B cell (primary cell): ENCODE measurements around the gene FAM9B. TPM values are rescaled to one million over a fixed set of nuclear protein-coding genes. Genes with fewer than 3 reads are reported as not detected.

Experiments used
- ATAC-seq: fragments of 200-7000 bp; cut with Tn5 transposase; one replicate; pipeline ENCODE4 v1.10.0; 2021; ENCODE audit warnings: low read depth, mild to moderate bottlenecking, moderate number of reproducible peaks, moderate library complexity
- CTCF ChIA-PET: fragments of 350-600 bp; sonication (Branson Sonifier 250); formaldehyde crosslinking; loops from one replicate; lab custom pipeline; 2021; ENCODE audit warnings: antibody characterized with exemption, inconsistent platforms; lab: Charles Lee
- POLR2A ChIA-PET: fragments of 350-600 bp; sonication (Branson Sonifier 250); formaldehyde crosslinking; loops from one replicate; lab custom pipeline; 2021; ENCODE audit warnings: antibody characterized with exemption; lab: Charles Lee
- DNase-seq: peaks from one replicate; pipeline ENCODE4 v3.0.0; 2013
- H2AFZ ChIP-seq: 2 replicates; pipeline ENCODE4 v1.6.1; 2012; ENCODE audit warnings: mild to moderate bottlenecking, low read depth, low read length; ENCODE audit not compliant: insufficient read depth, poor library complexity, severe bottlenecking
- H3K27ac ChIP-seq, 2 donors: 1 replicate in 1 of 2; 2 replicates in 1 of 2; pipeline ENCODE4 v1.5.1; 2012 to 2013; ENCODE audit warnings: low read length in 2 of 2, mild to moderate bottlenecking in 2 of 2, moderate library complexity in 1 of 2
- H3K27me3 ChIP-seq, 4 experiments: fragments of 200-600 bp in 1 of 4; sonication (generic) in 1 of 4; replicated peaks in 1 of 4; 1 replicate in 2 of 4; 2 replicates in 2 of 4; pipeline versions ENCODE4 v1.6.1 to v1.7.0; 2013 to 2016; ENCODE audit warnings: low read length in 3 of 4, mild to moderate bottlenecking in 2 of 4, mixed read lengths in 1 of 4, moderate library complexity in 1 of 4; ENCODE audit not compliant: insufficient read depth in 4 of 4, control insufficient read depth in 3 of 4; ENCODE audit errors: control extremely low read depth in 1 of 4
- H3K36me3 ChIP-seq, 2 experiments: replicated peaks in 1 of 2; 1 replicate in 1 of 2; 2 replicates in 1 of 2; pipeline versions ENCODE4 v1.6.1 to v1.7.1; 2013; ENCODE audit warnings: low read length in 1 of 2; ENCODE audit not compliant: insufficient read depth in 2 of 2, control insufficient read depth in 1 of 2; ENCODE audit errors: control extremely low read depth in 1 of 2, extremely low read depth in 1 of 2
- H3K4me1 ChIP-seq, 2 donors: fragments of 200-600 bp in 1 of 2; sonication (generic) in 1 of 2; 1 replicate in 1 of 2; 2 replicates in 1 of 2; pipeline versions ENCODE4 v1.5.1 to v1.6.1; 2013 to 2017; ENCODE audit warnings: low read length in 2 of 2; ENCODE audit not compliant: control insufficient read depth in 2 of 2, insufficient read depth in 2 of 2
- H3K4me2 ChIP-seq: replicated peaks from 2 replicates; pipeline ENCODE3; 2012; ENCODE audit warnings: mild to moderate bottlenecking, low read depth, low read length; ENCODE audit not compliant: poor library complexity, severe bottlenecking
- H3K4me3 ChIP-seq, 5 experiments: fragments of 200-600 bp in 1 of 5; sonication (generic) in 1 of 5; 1 replicate in 3 of 5; 2 replicates in 2 of 5; pipeline versions ENCODE4 v1.5.1 to v1.7.0; 2011 to 2016; ENCODE audit warnings: low read length in 4 of 5, mild to moderate bottlenecking in 4 of 5, low read depth in 2 of 5, control low read depth in 1 of 5, moderate library complexity in 1 of 5; ENCODE audit not compliant: insufficient read depth in 1 of 5; ENCODE audit errors: control extremely low read depth in 1 of 5, extremely low read depth in 1 of 5
- H3K79me2 ChIP-seq: fragments of 200-600 bp; sonication (generic); one replicate; pipeline ENCODE4 v1.6.0; 2016; ENCODE audit warnings: low read length; ENCODE audit not compliant: control insufficient read depth, insufficient read depth
- H3K9ac ChIP-seq: fragments of 200-600 bp; sonication (generic); 2 replicates; pipeline ENCODE4 v1.6.1; 2017; ENCODE audit warnings: mild to moderate bottlenecking, low read length, moderate library complexity
- H3K9me3 ChIP-seq, 3 donors: one replicate each; pipeline versions ENCODE4 v1.6.1 to v1.7.1; 2013; ENCODE audit warnings: low read length in 2 of 3; ENCODE audit not compliant: control insufficient read depth in 2 of 3, insufficient read depth in 1 of 3; ENCODE audit errors: control extremely low read depth in 1 of 3
- H4K20me1 ChIP-seq: 2 replicates; pipeline ENCODE4 v1.6.0; 2012; ENCODE audit warnings: mild to moderate bottlenecking, low read length; ENCODE audit not compliant: insufficient read depth, control insufficient read depth, poor library complexity, severe bottlenecking
- H3K27ac Mint-ChIP-seq: one replicate; pipeline ENCODE4 v1.8.0; 2021; ENCODE audit warnings: mixed read lengths
- H3K27me3 Mint-ChIP-seq: one replicate; pipeline ENCODE4 v1.8.0; 2021; ENCODE audit warnings: mixed read lengths
- H3K4me1 Mint-ChIP-seq: one replicate; pipeline ENCODE4 v1.8.0; 2021; ENCODE audit warnings: mixed read lengths
- H3K4me3 Mint-ChIP-seq: one replicate; pipeline ENCODE4 v1.8.0; 2021; ENCODE audit warnings: mixed read lengths
- H3K9me3 Mint-ChIP-seq: one replicate; pipeline ENCODE4 v1.8.0; 2022; ENCODE audit warnings: mixed read lengths; ENCODE audit not compliant: insufficient read depth
- EZH2 ChIP-seq: IDR thresholded peaks from 2 replicates; pipeline ENCODE4 v1.6.1; 2012; ENCODE audit warnings: borderline replicate concordance, low read depth, mild to moderate bottlenecking, moderate library complexity, low read length; ENCODE audit not compliant: insufficient read depth, poor library complexity, severe bottlenecking
- WGBS: methylation state at CpG from one replicate; pipeline ENCODE4 v1.1.5; 2013; ENCODE audit warnings: missing lambda C conversion rate; ENCODE audit not compliant: insufficient coverage; 5-methylcytosine and 5-hydroxymethylcytosine counted together
- intact Hi-C: fragments of 100-400 bp; cut with micrococcal nuclease; formaldehyde crosslinking; loops from one replicate; pipeline ENCODE4 v1.10.0; 2022
- polyA plus RNA-seq: library from polyadenylated mRNA; depleted of rRNA; stranded (reverse); fragments of >200 nt; gene quantifications from 2 replicates; pipeline ENCODE4 v1.2.3, GENCODE V29; 2012
- total RNA-seq, 2 donors: library from RNA; stranded (reverse); fragments of 120-200 nt in 1 of 2; gene quantifications; 1 replicate in 1 of 2; 2 replicates in 1 of 2; pipeline versions ENCODE4 v1.2.3 to v1.2.4, GENCODE V29; 2013 to 2022
- TF ChIP-seq, protein P1 (sequence below): fragments of 200-600 bp; IDR thresholded peaks from one replicate; pipeline ENCODE4 v1.8.0; 2022; ENCODE audit warnings: antibody characterized with exemption, mild to moderate bottlenecking

Gene FAM9B
- total and polyA plus RNA-seq, 2 donors (not counting 1 experiment from before 2014, with no cell fraction given), result not detected

DNA sequence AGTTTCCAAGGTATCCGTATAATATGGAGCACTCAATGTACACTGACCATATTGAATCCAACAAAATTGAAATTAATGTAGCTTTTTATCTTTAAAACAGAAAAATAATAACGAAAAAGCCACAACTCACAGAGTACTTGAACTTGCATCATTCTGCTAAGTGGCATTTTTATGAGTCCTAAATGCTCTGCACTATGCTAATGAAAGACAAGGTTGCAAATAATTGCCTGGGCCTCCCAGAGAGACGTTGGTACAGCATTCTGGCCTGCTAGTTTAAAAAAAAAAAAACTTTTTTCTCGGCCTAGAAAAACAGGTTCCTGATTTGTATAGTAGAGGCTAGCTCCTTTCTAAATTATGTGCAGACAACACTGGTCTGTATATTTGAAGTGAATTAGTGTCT is 4.3 kb upstream of the FAM9B start:
- Histone ChIP-seq H3K9ac (no peak overlapping the region), H3K36me3 (no peaks in the 10 kb centered on the region), H3K4me2 (no peak overlapping the region), H4K20me1 (no peaks in the 10 kb centered on the region), H3K4me1 (no peaks in the 10 kb centered on the region), H3K79me2 (no peaks in the 10 kb centered on the region), H3K27ac (no peak overlapping the region), H3K4me3 (no peak overlapping the region), H2AFZ (no peak overlapping the region), H3K27me3 (no peaks in the 10 kb centered on the region), H3K9me3 (no peaks in the 10 kb centered on the region)
- Mint-ChIP-seq H3K27me3 (no peaks in the 10 kb centered on the region), H3K4me1 (no peaks in the 10 kb centered on the region), H3K9me3 (no peaks in the 10 kb centered on the region), H3K27ac (no peak overlapping the region), H3K4me3 (no peak overlapping the region)
- ATAC-seq (no peak), DNase-seq (no peak)
- TF ChIP-seq, protein P1, sequence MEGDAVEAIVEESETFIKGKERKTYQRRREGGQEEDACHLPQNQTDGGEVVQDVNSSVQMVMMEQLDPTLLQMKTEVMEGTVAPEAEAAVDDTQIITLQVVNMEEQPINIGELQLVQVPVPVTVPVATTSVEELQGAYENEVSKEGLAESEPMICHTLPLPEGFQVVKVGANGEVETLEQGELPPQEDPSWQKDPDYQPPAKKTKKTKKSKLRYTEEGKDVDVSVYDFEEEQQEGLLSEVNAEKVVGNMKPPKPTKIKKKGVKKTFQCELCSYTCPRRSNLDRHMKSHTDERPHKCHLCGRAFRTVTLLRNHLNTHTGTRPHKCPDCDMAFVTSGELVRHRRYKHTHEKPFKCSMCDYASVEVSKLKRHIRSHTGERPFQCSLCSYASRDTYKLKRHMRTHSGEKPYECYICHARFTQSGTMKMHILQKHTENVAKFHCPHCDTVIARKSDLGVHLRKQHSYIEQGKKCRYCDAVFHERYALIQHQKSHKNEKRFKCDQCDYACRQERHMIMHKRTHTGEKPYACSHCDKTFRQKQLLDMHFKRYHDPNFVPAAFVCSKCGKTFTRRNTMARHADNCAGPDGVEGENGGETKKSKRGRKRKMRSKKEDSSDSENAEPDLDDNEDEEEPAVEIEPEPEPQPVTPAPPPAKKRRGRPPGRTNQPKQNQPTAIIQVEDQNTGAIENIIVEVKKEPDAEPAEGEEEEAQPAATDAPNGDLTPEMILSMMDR, result no peak
- TF ChIP-seq EZH2, result no peak
- WGBS, result no CpG with 5 or more reads among the region's 4 CpGs
- CTCF ChIA-PET, result no interaction called here
- intact Hi-C loops, result no loop called here
- POLR2A ChIA-PET, result no interaction called here

DNA sequence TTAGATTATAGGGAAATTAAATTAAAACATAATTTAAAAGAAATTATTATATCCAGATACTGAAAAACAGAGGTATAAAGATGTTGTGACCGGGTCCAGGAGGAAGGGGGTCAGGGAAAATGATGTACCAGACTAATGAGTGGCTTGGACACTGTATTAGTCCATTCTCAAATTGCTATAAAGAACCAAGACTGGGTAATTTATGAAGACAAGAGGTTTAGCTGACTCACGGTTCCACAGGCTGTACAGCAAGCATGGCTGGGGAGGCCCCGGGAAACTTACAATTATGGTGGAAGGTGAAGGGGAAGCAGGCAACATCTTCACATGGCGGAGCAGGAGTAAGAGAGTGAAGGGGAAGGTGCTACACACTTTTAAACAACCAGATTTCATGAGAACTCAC is 3.4 kb upstream of the FAM9B start:
- POLR2A ChIA-PET, result no interaction called here
- no CpG with 5 or more reads among the region's 4 CpGs for WGBS

More for the DNA sequence above, 3.4 kb upstream of the FAM9B start:
- TF ChIP-seq EZH2, result no peak
- TF ChIP-seq, protein P1, result no peak
- no peaks in the 10 kb centered on the region for H4K20me1 ChIP-seq
- ATAC-seq (no peak), DNase-seq (no peak)
- H3K9me3 ChIP-seq, result no peaks in the 10 kb centered on the region
- H3K4me2 ChIP-seq, result no peak overlapping the region
- Mint-ChIP-seq H3K4me3 (no peak overlapping the region), H3K9me3 (no peaks in the 10 kb centered on the region), H3K4me1 (no peaks in the 10 kb centered on the region), H3K27me3 (no peaks in the 10 kb centered on the region), H3K27ac (no peak overlapping the region)
- intact Hi-C loops, result no loop called here
- CTCF ChIA-PET, result no interaction called here
- H3K9ac ChIP-seq, result no peak overlapping the region
- no peaks in the 10 kb centered on the region for H3K27me3 ChIP-seq
- H2AFZ ChIP-seq, result no peak overlapping the region
- no peak overlapping the region for H3K4me3 ChIP-seq
- H3K4me1 ChIP-seq, result no peaks in the 10 kb centered on the region
- no peaks in the 10 kb centered on the region for H3K79me2 ChIP-seq
- H3K27ac ChIP-seq, result no peak overlapping the region
- H3K36me3 ChIP-seq, result no peaks in the 10 kb centered on the region
